Left lung (tissue), 10 donors: ENCODE measurements around the gene SSC4D. TPM values are rescaled to one million over a fixed set of nuclear protein-coding genes. Genes with fewer than 3 reads are reported as not detected.

Source experiments
- ATAC-seq: fragments of 200-7000 bp; cut with Tn5 transposase; one replicate; pipeline ENCODE4 v1.9.1; 2020; ENCODE audit warnings: moderate library complexity
- DNase-seq, 4 donors: peaks; one replicate each; pipeline ENCODE4 v3.0.0-alpha.2; 2013 to 2020
- H3K27ac ChIP-seq, 2 donors: fragments of 200-600 bp; sonication (generic) in 1 of 2; one replicate each; pipeline versions ENCODE4 v1.5.0 to v1.8.0; 2020 to 2021
- H3K27me3 ChIP-seq, 2 donors: fragments of 200-600 bp; sonication (generic) in 1 of 2; one replicate each; pipeline versions ENCODE4 v1.5.0 to v1.8.0; 2020 to 2021
- H3K36me3 ChIP-seq, 2 donors: fragments of 200-600 bp; sonication (generic) in 1 of 2; one replicate each; pipeline versions ENCODE4 v1.5.0 to v1.8.0; 2020 to 2021
- H3K4me1 ChIP-seq, 2 donors: fragments of 200-600 bp; one replicate each; pipeline ENCODE4 v1.8.0; 2021
- H3K4me3 ChIP-seq, 2 donors: fragments of 200-600 bp; sonication (generic) in 1 of 2; one replicate each; pipeline versions ENCODE4 v1.5.0 to v1.8.0; 2020 to 2021; ENCODE audit warnings: mild to moderate bottlenecking in 1 of 2
- H3K9me3 ChIP-seq, 2 donors: fragments of 200-600 bp; sonication (generic) in 1 of 2; one replicate each; pipeline versions ENCODE4 v1.5.0 to v1.8.0; 2020 to 2021
- intact Hi-C, 2 donors: fragments of 100-400 bp; cut with DNase I; formaldehyde crosslinking; loops; one replicate each; pipeline versions ENCODE4 v1.11.2 to v1.14.2; 2022
- polyA plus RNA-seq, 6 donors: library from polyadenylated mRNA; unstranded; fragments of 120-200 nt; gene quantifications; one replicate each; pipeline ENCODE4 v1.2.1, GENCODE V29; 2013; ENCODE audit not compliant: insufficient read length in 6 of 6
- total RNA-seq, 2 donors: library from RNA; stranded (reverse); fragmentation: NEBNext Ultra II Directional; extraction: Animal tissue kit (Norgen Biotek cat#: 25700); gene quantifications; one replicate each; pipeline ENCODE4 v1.2.1, GENCODE V29; 2021
- TF ChIP-seq, protein P1 (sequence below), 2 donors: fragments of 200-600 bp; sonication (generic) in 1 of 2; IDR thresholded peaks; one replicate each; pipeline versions ENCODE4 v1.5.0 to v1.8.0; 2021; ENCODE audit warnings: antibody characterized with exemption in 2 of 2
- donor health status: DM: no; HTN: yes; CAD: no.
- donor health status: DM: no; HTN: no; CAD: no.

Gene SSC4D
- total and polyA plus RNA-seq, 8 donors, result 0.76 to 2.1 (median 1.7) TPM

GRCh38 chr7:76383089-76383944, 26.2 kb downstream of the SSC4D start:
- Histone ChIP-seq H3K27ac (no peak overlapping the region), H3K27me3 (no peaks in the 10 kb centered on the region), H3K36me3 (no peaks in the 10 kb centered on the region), H3K4me1 (peaks cover 0 to 23% of the 10 kb centered on the region in 2 donors), H3K9me3 (no peaks in the 10 kb centered on the region), H3K4me3 (no peak overlapping the region)
- ATAC-seq (no peak), DNase-seq (no peak)
- TF ChIP-seq, protein P1, sequence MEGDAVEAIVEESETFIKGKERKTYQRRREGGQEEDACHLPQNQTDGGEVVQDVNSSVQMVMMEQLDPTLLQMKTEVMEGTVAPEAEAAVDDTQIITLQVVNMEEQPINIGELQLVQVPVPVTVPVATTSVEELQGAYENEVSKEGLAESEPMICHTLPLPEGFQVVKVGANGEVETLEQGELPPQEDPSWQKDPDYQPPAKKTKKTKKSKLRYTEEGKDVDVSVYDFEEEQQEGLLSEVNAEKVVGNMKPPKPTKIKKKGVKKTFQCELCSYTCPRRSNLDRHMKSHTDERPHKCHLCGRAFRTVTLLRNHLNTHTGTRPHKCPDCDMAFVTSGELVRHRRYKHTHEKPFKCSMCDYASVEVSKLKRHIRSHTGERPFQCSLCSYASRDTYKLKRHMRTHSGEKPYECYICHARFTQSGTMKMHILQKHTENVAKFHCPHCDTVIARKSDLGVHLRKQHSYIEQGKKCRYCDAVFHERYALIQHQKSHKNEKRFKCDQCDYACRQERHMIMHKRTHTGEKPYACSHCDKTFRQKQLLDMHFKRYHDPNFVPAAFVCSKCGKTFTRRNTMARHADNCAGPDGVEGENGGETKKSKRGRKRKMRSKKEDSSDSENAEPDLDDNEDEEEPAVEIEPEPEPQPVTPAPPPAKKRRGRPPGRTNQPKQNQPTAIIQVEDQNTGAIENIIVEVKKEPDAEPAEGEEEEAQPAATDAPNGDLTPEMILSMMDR (IDR thresholded peaks at IDR 0.05), result no peak
- intact Hi-C loops, result no loop called here

- peak overlapping the region in 1 of 2 donors; percentile 89 for H3K27ac ChIP-seq
- TF ChIP-seq, protein P1 (IDR thresholded peaks at IDR 0.05), result no peak
- H3K27me3 ChIP-seq, result no peaks in the 10 kb centered on the region
- no peak overlapping the region for H3K4me3 ChIP-seq
- no peaks in the 10 kb centered on the region for H3K36me3 ChIP-seq
- ATAC-seq (no peak), DNase-seq (no peak)
- H3K9me3 ChIP-seq, result no peaks in the 10 kb centered on the region
- H3K4me1 ChIP-seq, result peaks cover 0 to 23% of the 10 kb centered on the region in 2 donors
- intact Hi-C loops, result no loop called here
These were observed 27.7 kb downstream of the SSC4D start for GRCh38 chr7:76381814-76382213.

- H3K36me3 ChIP-seq, result no peaks in the 10 kb centered on the region
- DNase-seq, result no peak
- ATAC-seq, result no peak
- H3K27me3 ChIP-seq, result no peaks in the 10 kb centered on the region
- intact Hi-C loops, result no loop called here
- H3K9me3 ChIP-seq, result no peaks in the 10 kb centered on the region
- TF ChIP-seq, protein P1 (IDR thresholded peaks at IDR 0.05), result no peak
- no peak overlapping the region for H3K4me3 ChIP-seq
- peak overlapping the region; percentile 89 to 90 for H3K27ac ChIP-seq
- peaks cover 0 to 23% of the 10 kb centered on the region in 2 donors for H3K4me1 ChIP-seq
These were observed 28.9 kb downstream of the SSC4D start for GRCh38 chr7:76380623-76380966.

GRCh38 chr7:76377186-76377918, 32.1 kb downstream of the SSC4D start:
- TF ChIP-seq, protein P1 (IDR thresholded peaks at IDR 0.05), result no peak
- intact Hi-C loops, result no loop called here
- no peak for ATAC-seq

GRCh38 chr7:76375251-76375650, 34.2 kb downstream of the SSC4D start:
- intact Hi-C loops, result no loop called here
- ATAC-seq, result no peak
- TF ChIP-seq, protein P1 (IDR thresholded peaks at IDR 0.05), result no peak
- H3K36me3 ChIP-seq, result no peaks in the 10 kb centered on the region
- DNase-seq, result no peak
- H3K9me3 ChIP-seq, result no peaks in the 10 kb centered on the region
- no peaks in the 10 kb centered on the region for H3K27me3 ChIP-seq
- peaks cover 0 to 25% of the 10 kb centered on the region in 2 donors for H3K4me1 ChIP-seq
- H3K4me3 ChIP-seq, result no peak overlapping the region
- H3K27ac ChIP-seq, result no peak overlapping the region

More at GRCh38 chr7:76377186-76377918, 32.1 kb downstream of the SSC4D start:
- peak in 1 of 4 donors; percentile 19 for DNase-seq
- Histone ChIP-seq H3K4me1 (peaks cover 0 to 37% of the 10 kb centered on the region in 2 donors), H3K36me3 (no peaks in the 10 kb centered on the region), H3K27ac (no peak overlapping the region), H3K9me3 (no peaks in the 10 kb centered on the region), H3K27me3 (no peaks in the 10 kb centered on the region), H3K4me3 (no peak overlapping the region)
